Activated T-cell treated with anti-CD3 and anti-CD28 coated beads for 24 hours (primary cell): ENCODE results near the gene SMPX.

Source experiments
- DNase-seq: peaks from one replicate; pipeline ENCODE4 v3.0.0-alpha.2; 2020; ENCODE audit warnings: low read depth

Gene SMPX

GRCh38 chrX:21744060-21744459 lies 13.9 kb downstream of the SMPX start:
- DNase-seq = no peak

- no peak for DNase-seq
Measured at GRCh38 chrX:21741869-21742701, 15.8 kb downstream of the SMPX start.

GRCh38 chrX:21741364-21741763 lies 16.6 kb downstream of the SMPX start:
- no peak for DNase-seq

- DNase-seq = no peak
Measured at GRCh38 chrX:21740329-21741274, 17.3 kb downstream of the SMPX start.

- no peak for DNase-seq
Measured at GRCh38 chrX:21738950-21739287, 19.0 kb downstream of the SMPX start.

- DNase-seq = no peak
Measured at GRCh38 chrX:21738210-21738949, 19.5 kb downstream of the SMPX start.

GRCh38 chrX:21735768-21736127 lies 22.2 kb downstream of the SMPX start:
- no peak for DNase-seq

GRCh38 chrX:21735038-21735767 lies 22.7 kb downstream of the SMPX start:
- no peak for DNase-seq

- DNase-seq = no peak
Measured at GRCh38 chrX:21734175-21734574, 23.7 kb downstream of the SMPX start.

GRCh38 chrX:21733705-21734104 lies 24.2 kb downstream of the SMPX start:
- DNase-seq = no peak

GRCh38 chrX:21730026-21730425 lies 27.9 kb downstream of the SMPX start:
- DNase-seq = no peak

- no peak for DNase-seq
Measured at GRCh38 chrX:21728276-21728968, 29.5 kb downstream of the SMPX start.

- DNase-seq = no peak
Measured at GRCh38 chrX:21725916-21726315, 32.0 kb downstream of the SMPX start.

- no peak for DNase-seq
Measured at GRCh38 chrX:21725496-21725895, 32.4 kb downstream of the SMPX start.

GRCh38 chrX:21723814-21724213 lies 34.1 kb downstream of the SMPX start:
- no peak for DNase-seq

- no peak for DNase-seq
Measured at GRCh38 chrX:21723084-21723483, 34.8 kb downstream of the SMPX start.

- no peak for DNase-seq
Measured at GRCh38 chrX:21721195-21721594, 36.7 kb downstream of the SMPX start.

- DNase-seq = no peak
Measured at GRCh38 chrX:21718575-21718974, 39.3 kb downstream of the SMPX start.

- DNase-seq = no peak
Measured at GRCh38 chrX:21717802-21718201, 40.1 kb downstream of the SMPX start.

GRCh38 chrX:21715825-21716224 lies 42.1 kb downstream of the SMPX start:
- DNase-seq = no peak

- no peak for DNase-seq
Measured at GRCh38 chrX:21715337-21715736, 42.6 kb downstream of the SMPX start.
